ENCODE data around the gene TNS1. TPM values are rescaled to one million over a fixed set of nuclear protein-coding genes. Genes with fewer than 3 reads are reported as not detected.

TNS1 gene
- total RNA-seq, 4 donors from 2014 or later = 57.7 to 120 (median 95.7) TPM

DNA sequence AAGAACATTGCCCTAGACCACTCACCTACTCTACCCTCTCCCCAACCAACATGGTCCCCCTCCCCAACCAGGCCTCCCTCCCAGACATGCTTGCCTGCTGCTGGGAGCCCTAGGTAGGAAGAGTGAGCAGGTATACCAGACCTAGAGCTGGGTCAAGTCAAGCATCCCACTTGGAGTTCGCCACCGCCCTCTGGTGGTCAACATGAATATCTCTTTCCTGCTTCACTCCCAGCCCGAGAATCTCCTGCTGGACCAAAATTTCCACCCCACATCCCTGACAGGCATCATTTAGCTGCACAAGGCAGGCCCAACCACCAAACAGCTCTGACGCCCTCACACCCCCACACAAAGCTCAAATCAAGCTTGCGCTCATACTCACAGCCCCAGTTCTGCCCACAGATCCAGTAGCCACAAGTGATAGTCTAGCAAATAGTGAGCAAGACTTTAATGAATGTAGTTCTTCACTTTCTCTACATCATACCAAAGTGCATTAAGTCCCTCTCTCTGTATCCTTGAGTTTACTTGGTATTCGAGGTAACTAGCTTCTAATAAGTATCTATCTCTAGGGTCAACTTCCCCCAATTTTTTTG is 116.0 kb downstream of the TNS1 start:
- no peak overlapping the region for H3K4me3 ChIP-seq (ENCODE audit: low read depth, poor library complexity, severe bottlenecking)
- DNase-seq (ENCODE audit: low spot score in 2 of 2) = peak; percentile 57 to 96
- WGBS, 2 donors = 25 to 26% methylated on average over 6 of the region's 6 CpGs
- TF ChIP-seq CTCF (IDR thresholded peaks at IDR 0.05) = peak in 1 of 3 donors; percentile 51
- no peak for TF ChIP-seq POLR2A (IDR thresholded peaks at IDR 0.05)
- intact Hi-C loops (cut with DNase I; ENCODE audit: low total_unique reads) = loop anchor here (2.0 to 5.0 kb wide), 2 partner anchors 98 to 100 kb away; no protein-coding TSS in a partner anchor

DNA sequence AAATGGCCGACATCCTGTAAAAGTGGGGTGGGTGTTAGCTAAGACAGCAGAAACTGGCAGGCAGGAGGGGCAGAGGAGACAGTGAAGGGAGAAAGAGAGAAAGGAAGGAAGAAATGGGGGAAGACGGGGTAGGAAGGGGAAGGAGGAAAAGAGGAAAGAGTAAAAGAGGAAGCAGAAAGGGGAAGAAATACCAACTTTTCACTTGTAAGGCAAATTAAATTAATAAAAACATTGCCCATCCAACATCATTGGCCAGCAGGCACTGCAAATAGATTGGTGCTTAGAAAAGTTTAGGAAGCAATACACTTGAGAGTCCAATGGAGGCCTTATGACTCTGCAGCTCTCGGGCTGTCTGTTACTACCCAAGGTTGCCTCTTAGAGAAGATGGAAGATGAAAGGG is 116.7 kb downstream of the TNS1 start:
- intact Hi-C loops (cut with DNase I; ENCODE audit: low total_unique reads) = loop anchor here (2.0 to 5.0 kb wide), 2 partner anchors 97 to 101 kb away; no protein-coding TSS in a partner anchor
- TF ChIP-seq CTCF (IDR thresholded peaks at IDR 0.05) (no peak), POLR2A (IDR thresholded peaks at IDR 0.05) (no peak)
- no peak for DNase-seq (ENCODE audit: low spot score in 2 of 2)
- 85% methylated on average over 3 of the region's 3 CpGs for WGBS, 2 donors
- H3K4me3 ChIP-seq (ENCODE audit: low read depth, poor library complexity, severe bottlenecking) = no peak overlapping the region

DNA sequence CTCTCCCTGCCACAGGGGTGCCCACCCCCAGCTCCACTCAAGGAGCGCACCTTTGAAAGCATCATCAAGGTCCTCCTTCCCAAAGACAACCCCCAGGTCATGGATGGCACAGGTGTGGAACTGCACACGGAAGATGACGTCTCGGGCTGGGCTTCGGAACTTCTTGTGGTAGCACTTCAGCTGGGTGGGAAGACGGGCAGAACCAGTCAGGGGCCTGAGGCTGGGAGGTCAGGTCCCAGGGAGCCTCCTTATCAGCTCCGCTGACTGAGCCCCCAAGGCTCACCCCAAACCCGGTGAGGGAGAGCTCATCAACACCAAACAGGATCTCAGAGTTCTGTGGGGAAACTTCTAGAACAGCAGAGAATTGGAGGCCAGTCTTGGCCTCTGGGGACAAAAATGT is 117.8 kb downstream of the TNS1 start:
- H3K4me3 ChIP-seq (ENCODE audit: low read depth, poor library complexity, severe bottlenecking) = no peak overlapping the region
- intact Hi-C loops (cut with DNase I; ENCODE audit: low total_unique reads) = loop anchor here (5.0 kb wide), 1 partner anchor 102 kb away; no protein-coding TSS in a partner anchor
- DNase-seq (ENCODE audit: low spot score in 2 of 2) = no peak
- 92 to 95% methylated on average over 8 of the region's 8 CpGs for WGBS, 2 donors
- no peak for TF ChIP-seq CTCF (IDR thresholded peaks at IDR 0.05)
- no peak for TF ChIP-seq POLR2A (IDR thresholded peaks at IDR 0.05)

- 85 to 92% methylated on average over 14 of the region's 14 CpGs for WGBS, 2 donors
- no peak overlapping the region for H3K4me3 ChIP-seq (ENCODE audit: low read depth, poor library complexity, severe bottlenecking)
- DNase-seq (ENCODE audit: low spot score in 2 of 2) = no peak
- intact Hi-C loops (cut with DNase I; ENCODE audit: low total_unique reads) = no loop called here
- TF ChIP-seq POLR2A (IDR thresholded peaks at IDR 0.05) (no peak), CTCF (IDR thresholded peaks at IDR 0.05) (no peak)
Measured at GRCh38 chr2:217880891-217881290, 121.9 kb downstream of the TNS1 start.

- intact Hi-C loops (cut with DNase I; ENCODE audit: low total_unique reads) = no loop called here
- WGBS, 2 donors = 78 to 80% methylated on average over 5 of the region's 5 CpGs
- TF ChIP-seq POLR2A (IDR thresholded peaks at IDR 0.05) = no peak
- no peak for TF ChIP-seq CTCF (IDR thresholded peaks at IDR 0.05)
Measured at GRCh38 chr2:217880287-217880889, 122.4 kb downstream of the TNS1 start.

More at GRCh38 chr2:217880287-217880889, 122.4 kb downstream of the TNS1 start:
- DNase-seq (ENCODE audit: low spot score in 2 of 2) = no peak
- no peak overlapping the region for H3K4me3 ChIP-seq (ENCODE audit: low read depth, poor library complexity, severe bottlenecking)

All from lower leg skin (tissue), 4 donors.